ENCODE data around the gene PNMA6E. TPM values are rescaled to one million over a fixed set of nuclear protein-coding genes. Genes with fewer than 3 reads are reported as not detected.

PNMA6E gene
- total and polyA plus RNA-seq, 4 donors: 0.08 TPM; not detected in 3

- ATAC-seq (ENCODE audit: insufficient read depth, low FRiP score): no peak
- H3K4me1 ChIP-seq (ENCODE audit: control insufficient read depth in 5 of 5, insufficient read depth in 5 of 5, low read length in 5 of 5): no peaks in the 10 kb centered on the region
These were observed 38.8 kb upstream of the PNMA6E start for GRCh38 chrX:153439977-153440376.

GRCh38 chrX:153438532-153438931 lies 37.4 kb upstream of the PNMA6E start:
- Histone ChIP-seq H3K27me3 (ENCODE audit: control insufficient read depth in 3 of 3, insufficient read depth in 3 of 3, low read length in 2 of 3) (peaks cover 0 to 5% (median 2%) of the 10 kb centered on the region in 3 donors), H3K36me3 (ENCODE audit: control insufficient read depth in 4 of 4, insufficient read depth in 4 of 4, low read length in 4 of 4) (no peaks in the 10 kb centered on the region), H3K27ac (ENCODE audit: low read depth in 1 of 2, low read length in 1 of 2) (no peak overlapping the region), H3K9ac (ENCODE audit: insufficient read depth in 1 of 2, low read length in 2 of 2) (no peak overlapping the region), H3K9me3 (ENCODE audit: control insufficient read depth in 4 of 4, insufficient read depth in 3 of 4, low read length in 3 of 4) (peaks cover 0 to 17% (median 0%) of the 10 kb centered on the region in 4 donors), H3K4me1 (ENCODE audit: control insufficient read depth in 5 of 5, insufficient read depth in 5 of 5, low read length in 5 of 5) (no peaks in the 10 kb centered on the region), H3K4me3 (no peak overlapping the region)
- no peak for ATAC-seq (ENCODE audit: insufficient read depth, low FRiP score)
- 28 to 51% methylated on average over 8 of the region's 8 CpGs for WGBS, 2 donors
- TF ChIP-seq CTCF (IDR thresholded peaks at IDR 0.05; ENCODE audit: control extremely low read depth, extremely low read depth): no peak
- peak in 2 of 3 donors; percentile 28 to 44 for DNase-seq

More at GRCh38 chrX:153439977-153440376, 38.8 kb upstream of the PNMA6E start:
- H3K36me3 ChIP-seq (ENCODE audit: control insufficient read depth in 4 of 4, insufficient read depth in 4 of 4, low read length in 4 of 4): no peaks in the 10 kb centered on the region
- no peak overlapping the region for H3K27ac ChIP-seq (ENCODE audit: low read depth in 1 of 2, low read length in 1 of 2)
- no peak for DNase-seq
- H3K9me3 ChIP-seq (ENCODE audit: control insufficient read depth in 4 of 4, insufficient read depth in 3 of 4, low read length in 3 of 4): peaks cover 0 to 13% (median 0%) of the 10 kb centered on the region in 4 donors
- H3K4me3 ChIP-seq: no peak overlapping the region
- WGBS, 2 donors: 91 to 94% methylated on average over 4 of the region's 4 CpGs
- TF ChIP-seq CTCF (IDR thresholded peaks at IDR 0.05; ENCODE audit: control extremely low read depth, extremely low read depth): no peak
- H3K9ac ChIP-seq (ENCODE audit: insufficient read depth in 1 of 2, low read length in 2 of 2): no peak overlapping the region
- peaks cover 0 to 5% (median 0%) of the 10 kb centered on the region in 3 donors for H3K27me3 ChIP-seq (ENCODE audit: control insufficient read depth in 3 of 3, insufficient read depth in 3 of 3, low read length in 2 of 3)

- no peaks in the 10 kb centered on the region for H3K36me3 ChIP-seq (ENCODE audit: control insufficient read depth in 4 of 4, insufficient read depth in 4 of 4, low read length in 4 of 4)
- DNase-seq (no peak), ATAC-seq (ENCODE audit: insufficient read depth, low FRiP score) (no peak)
- peaks cover 0 to 27% (median 1%) of the 10 kb centered on the region in 4 donors for H3K9me3 ChIP-seq (ENCODE audit: control insufficient read depth in 4 of 4, insufficient read depth in 3 of 4, low read length in 3 of 4)
- WGBS, 2 donors: 63 to 80% methylated on average over 3 of the region's 3 CpGs
- peaks cover 0 to 8% (median 5%) of the 10 kb centered on the region in 3 donors for H3K27me3 ChIP-seq (ENCODE audit: control insufficient read depth in 3 of 3, insufficient read depth in 3 of 3, low read length in 2 of 3)
- H3K4me1 ChIP-seq (ENCODE audit: control insufficient read depth in 5 of 5, insufficient read depth in 5 of 5, low read length in 5 of 5): no peaks in the 10 kb centered on the region
- TF ChIP-seq CTCF (IDR thresholded peaks at IDR 0.05; ENCODE audit: control extremely low read depth, extremely low read depth): no peak
- no peak overlapping the region for H3K27ac ChIP-seq (ENCODE audit: low read depth in 1 of 2, low read length in 1 of 2)
- no peak overlapping the region for H3K9ac ChIP-seq (ENCODE audit: insufficient read depth in 1 of 2, low read length in 2 of 2)
- no peak overlapping the region for H3K4me3 ChIP-seq
These were observed 34.7 kb upstream of the PNMA6E start for GRCh38 chrX:153435845-153436244.

- Histone ChIP-seq H3K36me3 (ENCODE audit: control insufficient read depth in 4 of 4, insufficient read depth in 4 of 4, low read length in 4 of 4) (no peaks in the 10 kb centered on the region), H3K4me3 (no peak overlapping the region), H3K27me3 (ENCODE audit: control insufficient read depth in 3 of 3, insufficient read depth in 3 of 3, low read length in 2 of 3) (peaks cover 0 to 8% (median 0%) of the 10 kb centered on the region in 3 donors), H3K27ac (ENCODE audit: low read depth in 1 of 2, low read length in 1 of 2) (no peak overlapping the region), H3K9me3 (ENCODE audit: control insufficient read depth in 4 of 4, insufficient read depth in 3 of 4, low read length in 3 of 4) (peaks cover 0 to 21% (median 2%) of the 10 kb centered on the region in 4 donors), H3K9ac (ENCODE audit: insufficient read depth in 1 of 2, low read length in 2 of 2) (no peak overlapping the region), H3K4me1 (ENCODE audit: control insufficient read depth in 5 of 5, insufficient read depth in 5 of 5, low read length in 5 of 5) (no peaks in the 10 kb centered on the region)
- no peak for TF ChIP-seq CTCF (IDR thresholded peaks at IDR 0.05; ENCODE audit: control extremely low read depth, extremely low read depth)
- ATAC-seq (ENCODE audit: insufficient read depth, low FRiP score): no peak
- WGBS, 2 donors: 84 to 97% methylated on average over 8 of the region's 8 CpGs
- no peak for DNase-seq
These were observed 33.7 kb upstream of the PNMA6E start for GRCh38 chrX:153434801-153435200.
